ENCODE results near the gene CCDC13. TPM values are rescaled to one million over a fixed set of nuclear protein-coding genes. Genes with fewer than 3 reads are reported as not detected.

CCDC13 gene
- total RNA-seq, 2 experiments from 2014 or later: 0.63 to 0.83 TPM

DNA sequence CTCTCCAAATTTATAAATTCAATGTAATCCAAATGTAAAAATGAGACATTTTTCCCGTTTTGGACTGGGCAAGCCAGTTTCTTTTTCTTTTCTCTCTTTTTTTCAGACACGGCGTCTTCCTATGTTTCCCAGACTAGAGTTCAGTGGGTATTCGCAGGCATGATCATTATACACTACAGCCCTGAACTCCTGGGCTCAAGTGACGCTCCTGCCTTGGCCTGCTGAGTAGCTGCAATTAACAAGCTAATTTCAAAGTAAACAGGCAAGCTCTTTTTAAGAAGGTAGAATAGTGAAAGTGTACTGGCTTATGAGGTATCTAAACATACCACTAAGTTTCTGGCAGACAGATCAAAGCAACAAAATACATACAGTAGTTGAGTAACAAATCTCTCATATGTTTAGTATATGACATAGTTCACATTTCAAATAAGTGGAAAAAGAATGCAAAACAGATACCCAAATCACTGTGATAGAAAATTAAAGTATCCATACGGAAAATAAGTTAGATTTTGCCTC lies 17.7 kb upstream of the CCDC13 start:
- no peaks in the 10 kb centered on the region for H3K9me3 Mint-ChIP-seq
- H3K36me3 Mint-ChIP-seq (ENCODE audit: low read depth): peaks cover 37% of the 10 kb centered on the region
- H3K27me3 Mint-ChIP-seq: no peaks in the 10 kb centered on the region
- ChIA-PET CTCF (no interaction called here), POLR2A (no interaction called here)
- no peak overlapping the region for H3K4me3 Mint-ChIP-seq
- H3K4me1 Mint-ChIP-seq: peaks cover 8% of the 10 kb centered on the region
- DNase-seq: no peak
- H3K27ac Mint-ChIP-seq: no peak overlapping the region

DNA sequence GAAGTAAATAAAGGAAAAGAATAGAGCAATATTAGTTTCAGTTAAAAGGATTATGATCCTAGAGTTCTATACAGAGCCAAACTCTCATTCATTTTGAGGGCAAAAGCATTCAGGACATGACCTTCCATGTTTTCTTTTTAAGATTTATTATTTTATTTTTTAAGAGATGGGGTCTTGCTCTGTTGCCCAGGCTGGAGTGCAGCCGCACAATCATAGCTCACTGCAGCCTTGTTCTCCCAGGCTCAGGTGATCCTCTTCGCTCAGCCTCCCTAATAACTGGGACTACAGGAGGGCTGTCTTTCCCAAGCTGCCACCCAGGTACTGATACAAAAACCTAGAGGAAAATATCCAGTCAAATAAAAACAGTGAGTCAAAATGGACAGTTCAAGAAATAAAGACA lies 13.6 kb upstream of the CCDC13 start:
- peaks cover 5% of the 10 kb centered on the region for H3K4me1 Mint-ChIP-seq
- H3K27me3 Mint-ChIP-seq: no peaks in the 10 kb centered on the region
- ChIA-PET POLR2A (no interaction called here), CTCF (interaction anchor here (1.0 kb wide), 1 partner anchor 10 kb away, joined by 3 read pairs; no protein-coding TSS in a partner anchor)
- H3K4me3 Mint-ChIP-seq: no peak overlapping the region
- H3K9me3 Mint-ChIP-seq: no peaks in the 10 kb centered on the region
- DNase-seq: no peak
- H3K27ac Mint-ChIP-seq: no peak overlapping the region
- peaks cover 29% of the 10 kb centered on the region for H3K36me3 Mint-ChIP-seq (ENCODE audit: low read depth)

DNA sequence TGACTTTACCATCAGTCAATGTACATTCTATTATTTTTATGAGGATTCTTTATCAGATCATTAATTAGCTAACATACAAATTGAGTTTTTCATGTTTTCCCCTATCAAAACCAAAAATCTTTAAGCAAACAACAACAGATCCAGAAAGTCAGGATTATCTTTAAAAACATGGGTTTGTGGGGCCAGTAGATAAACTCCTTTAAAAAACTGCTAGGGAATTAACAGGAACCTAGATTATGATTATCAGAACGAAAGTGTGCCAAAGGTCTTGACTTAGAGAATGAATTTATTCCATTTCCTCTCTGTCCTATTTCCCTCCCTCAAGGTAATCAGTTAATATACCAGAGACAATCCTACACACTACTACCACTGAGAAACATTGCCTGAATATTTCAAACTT lies 13.2 kb upstream of the CCDC13 start:
- no peak overlapping the region for H3K4me3 Mint-ChIP-seq
- no peaks in the 10 kb centered on the region for H3K27me3 Mint-ChIP-seq
- H3K36me3 Mint-ChIP-seq (ENCODE audit: low read depth): peaks cover 27% of the 10 kb centered on the region
- no peak overlapping the region for H3K27ac Mint-ChIP-seq
- ChIA-PET CTCF (no interaction called here), POLR2A (no interaction called here)
- peaks cover 5% of the 10 kb centered on the region for H3K4me1 Mint-ChIP-seq
- H3K9me3 Mint-ChIP-seq: no peaks in the 10 kb centered on the region
- DNase-seq: no peak

DNA sequence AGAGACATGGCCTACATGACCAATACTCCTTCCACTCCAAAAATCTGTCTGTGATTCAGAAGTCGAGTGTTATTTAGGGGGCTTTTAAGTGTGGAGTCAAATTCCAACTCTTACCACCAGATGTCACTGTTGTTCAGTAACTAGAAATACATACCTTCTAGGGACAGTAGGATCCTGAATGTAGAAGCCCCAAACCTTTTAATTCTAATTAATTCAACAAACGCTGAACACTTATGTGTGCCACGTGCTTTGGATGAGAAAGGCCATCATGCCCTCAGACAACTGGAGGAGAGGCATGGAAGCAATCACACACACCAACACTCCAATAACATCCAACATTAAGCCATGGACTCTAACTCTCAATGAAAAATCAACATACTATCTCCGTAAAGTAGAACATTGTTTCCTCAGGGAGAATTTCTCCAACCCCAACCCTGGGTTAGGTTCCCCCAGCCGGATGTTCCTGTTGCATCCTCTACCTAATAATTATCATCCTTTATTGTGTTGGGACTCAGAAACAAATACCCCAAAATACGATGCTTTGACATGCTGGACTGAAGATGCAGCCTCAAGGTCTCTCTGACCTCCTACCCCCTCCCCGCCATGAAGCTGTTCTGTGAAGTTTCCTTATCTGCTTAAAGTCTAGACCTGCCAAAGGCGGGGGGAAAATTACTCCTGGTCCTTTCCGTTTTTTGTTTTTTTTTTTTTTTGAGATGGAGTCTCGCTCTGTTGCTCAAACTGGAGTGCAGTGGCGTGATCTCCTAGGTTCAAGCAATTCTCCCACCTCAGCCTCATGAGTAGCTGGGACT lies 8.0 kb upstream of the CCDC13 start:
- H3K36me3 Mint-ChIP-seq (ENCODE audit: low read depth): peaks cover 20% of the 10 kb centered on the region
- no peak for DNase-seq
- no peak overlapping the region for H3K27ac Mint-ChIP-seq
- no peaks in the 10 kb centered on the region for H3K9me3 Mint-ChIP-seq
- CTCF ChIA-PET: interaction anchor here (0.7 to 1.9 kb wide), 5 partner anchors 50 to 156 kb away, joined by 3 to 5 read pairs (median 4); no protein-coding TSS in a partner anchor
- POLR2A ChIA-PET: no interaction called here
- H3K4me3 Mint-ChIP-seq: no peak overlapping the region
- H3K27me3 Mint-ChIP-seq: no peaks in the 10 kb centered on the region
- peaks cover 2% of the 10 kb centered on the region for H3K4me1 Mint-ChIP-seq

DNA sequence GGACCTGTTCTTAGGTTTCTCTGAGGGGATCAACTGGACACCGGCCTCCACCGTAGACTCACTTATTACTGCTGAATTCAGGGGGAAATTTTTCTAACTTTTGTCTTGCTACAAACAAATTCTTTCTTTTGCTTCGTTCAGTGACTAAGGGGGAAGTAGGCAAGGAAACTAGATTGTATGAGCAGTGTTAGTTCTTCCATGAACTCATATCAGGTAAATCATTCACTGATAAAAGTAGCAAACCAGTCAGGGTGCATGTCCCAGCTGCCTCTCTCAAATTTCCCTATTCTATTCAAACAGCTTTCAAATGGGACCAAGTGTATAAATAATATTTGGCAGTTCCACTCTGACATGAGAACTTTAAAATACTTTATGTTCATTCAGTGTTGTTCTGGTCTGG lies 7.3 kb upstream of the CCDC13 start:
- ChIA-PET CTCF (interaction anchor here (0.6 to 2.2 kb wide), 14 partner anchors 20 to 101 kb away, joined by 3 to 16 read pairs (median 4); partner anchors contain the start of genes CYP8B1 and HIGD1A), POLR2A (interaction anchor here (1.5 kb wide), 1 partner anchor 11 kb away, joined by 3 read pairs; no protein-coding TSS in a partner anchor)
- Mint-ChIP-seq H3K27ac (no peak overlapping the region), H3K36me3 (ENCODE audit: low read depth) (peaks cover 17% of the 10 kb centered on the region), H3K4me3 (no peak overlapping the region), H3K4me1 (peaks cover 2% of the 10 kb centered on the region), H3K27me3 (no peaks in the 10 kb centered on the region), H3K9me3 (no peaks in the 10 kb centered on the region)
- no peak for DNase-seq

DNA sequence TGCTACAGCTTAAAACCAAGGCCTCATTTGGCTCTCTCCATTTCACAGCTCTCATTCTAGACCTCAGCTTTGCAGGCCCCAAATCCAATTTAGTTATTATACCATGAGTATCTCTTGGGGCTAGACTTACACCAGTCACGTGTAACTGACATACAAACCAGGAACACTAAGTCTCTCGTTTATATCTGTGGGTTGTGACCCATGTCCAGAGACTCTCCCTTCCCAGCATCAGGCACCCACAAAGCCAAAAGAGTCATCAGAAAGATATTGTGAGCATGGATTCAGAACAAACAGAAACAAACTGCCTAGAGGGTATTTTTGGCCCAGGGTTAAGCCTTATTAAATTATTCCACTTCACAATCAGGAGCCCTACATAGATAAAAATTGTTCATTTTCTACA lies 5.6 kb upstream of the CCDC13 start:
- Mint-ChIP-seq H3K36me3 (ENCODE audit: low read depth) (peaks cover 17% of the 10 kb centered on the region), H3K4me3 (no peak overlapping the region), H3K27ac (no peak overlapping the region), H3K4me1 (peaks cover 2% of the 10 kb centered on the region), H3K9me3 (no peaks in the 10 kb centered on the region), H3K27me3 (no peaks in the 10 kb centered on the region)
- DNase-seq: no peak
- CTCF ChIA-PET: interaction anchor here (0.7 to 2.3 kb wide), 9 partner anchors 13 to 253 kb away, joined by 3 to 16 read pairs (median 7); partner anchors contain the start of gene HIGD1A
- POLR2A ChIA-PET: interaction anchor here (1.4 kb wide), 1 partner anchor 52 kb away, joined by 4 read pairs; no protein-coding TSS in a partner anchor

DNA sequence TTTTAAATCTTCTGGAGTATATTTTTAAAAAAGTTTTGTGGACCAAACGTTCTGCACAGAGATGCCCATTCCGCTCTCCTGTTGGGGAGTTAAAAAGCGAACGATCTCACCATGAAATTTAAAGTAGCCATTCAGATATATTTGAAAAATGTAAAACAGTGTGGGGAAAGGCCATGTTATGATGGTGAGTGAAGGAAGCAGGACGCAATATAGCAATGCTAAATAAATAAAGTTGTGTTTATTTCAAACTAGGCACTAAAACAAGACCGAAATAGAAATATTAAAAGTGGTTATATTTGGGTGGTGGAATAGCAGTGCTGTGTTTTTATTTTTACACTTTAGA lies 327 bp upstream of the CCDC13 start:
- CTCF ChIA-PET: no interaction called here
- H3K4me3 Mint-ChIP-seq: peak overlapping the region; percentile 76
- POLR2A ChIA-PET: no interaction called here
- peaks cover 1% of the 10 kb centered on the region for H3K27me3 Mint-ChIP-seq
- peak overlapping the region; percentile 56 for H3K27ac Mint-ChIP-seq
- no peak for DNase-seq
- no peaks in the 10 kb centered on the region for H3K36me3 Mint-ChIP-seq (ENCODE audit: low read depth)
- H3K4me1 Mint-ChIP-seq: peaks cover 17% of the 10 kb centered on the region
- no peaks in the 10 kb centered on the region for H3K9me3 Mint-ChIP-seq

DNA sequence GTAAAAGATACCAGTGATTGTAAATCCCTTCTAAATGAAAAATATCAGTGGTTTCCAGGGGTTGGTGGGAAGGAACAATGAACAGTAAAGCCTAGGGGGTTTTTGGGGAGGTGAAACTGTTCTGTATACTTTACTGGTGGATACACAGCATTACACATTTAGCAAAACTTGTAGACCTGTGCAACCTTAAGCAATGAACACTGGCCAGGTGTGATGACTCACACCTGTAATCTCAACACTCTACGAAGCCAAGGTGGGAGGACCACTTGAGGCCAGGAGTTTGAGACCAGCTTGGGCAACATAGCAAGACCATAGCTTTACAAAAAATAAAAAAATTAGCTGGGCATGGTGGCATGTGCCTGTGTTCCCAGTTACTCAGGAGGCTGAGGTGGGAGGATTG lies 1.8 kb downstream of the CCDC13 start:
- Mint-ChIP-seq H3K27ac (no peak overlapping the region), H3K4me3 (no peak overlapping the region), H3K27me3 (peaks cover 2% of the 10 kb centered on the region), H3K36me3 (ENCODE audit: low read depth) (no peaks in the 10 kb centered on the region), H3K4me1 (peaks cover 17% of the 10 kb centered on the region), H3K9me3 (no peaks in the 10 kb centered on the region)
- CTCF ChIA-PET: no interaction called here
- DNase-seq: no peak
- POLR2A ChIA-PET: no interaction called here

DNA sequence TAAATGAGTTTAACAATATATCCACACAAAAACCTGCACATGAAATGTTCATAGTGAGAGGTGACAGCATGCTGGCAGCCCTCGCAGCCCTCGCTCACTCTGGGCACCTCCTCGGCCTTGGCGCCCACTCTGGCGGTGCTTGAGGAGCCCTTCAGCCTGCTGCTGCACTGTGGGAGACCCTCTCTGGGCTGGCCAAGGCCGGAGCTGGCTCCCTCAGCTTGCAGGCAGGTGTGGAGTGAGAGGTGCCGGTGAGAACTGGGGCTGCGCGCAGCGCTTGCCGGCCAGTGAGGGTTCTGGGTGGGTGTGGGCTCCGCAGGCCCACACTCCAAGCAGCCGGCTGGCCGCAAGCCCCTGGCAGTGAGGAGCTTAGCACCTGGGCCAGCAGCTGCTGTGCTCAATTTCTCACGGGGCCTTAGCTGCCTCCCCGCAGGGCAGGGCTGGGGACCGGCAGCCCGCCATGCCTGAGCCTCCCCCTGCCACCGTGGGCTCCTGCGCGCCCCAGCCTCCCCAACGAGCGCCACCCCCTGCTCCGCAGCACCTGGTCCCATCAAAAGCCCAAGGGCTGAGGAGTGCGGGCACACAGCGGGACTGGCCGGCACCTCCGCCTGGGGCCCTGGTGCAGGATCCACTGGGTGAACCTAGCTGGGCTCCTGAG lies 3.4 kb downstream of the CCDC13 start:
- Mint-ChIP-seq H3K4me1 (peaks cover 17% of the 10 kb centered on the region), H3K4me3 (no peak overlapping the region), H3K36me3 (ENCODE audit: low read depth) (no peaks in the 10 kb centered on the region), H3K9me3 (no peaks in the 10 kb centered on the region), H3K27me3 (peaks cover 7% of the 10 kb centered on the region), H3K27ac (no peak overlapping the region)
- ChIA-PET POLR2A (interaction anchor here (1.0 to 1.3 kb wide), 2 partner anchors 10 to 34 kb away, joined by 3 to 4 read pairs; no protein-coding TSS in a partner anchor), CTCF (interaction anchor here (0.9 to 1.1 kb wide), 2 partner anchors 14 to 24 kb away, joined by 4 to 5 read pairs; no protein-coding TSS in a partner anchor)
- no peak for DNase-seq

DNA sequence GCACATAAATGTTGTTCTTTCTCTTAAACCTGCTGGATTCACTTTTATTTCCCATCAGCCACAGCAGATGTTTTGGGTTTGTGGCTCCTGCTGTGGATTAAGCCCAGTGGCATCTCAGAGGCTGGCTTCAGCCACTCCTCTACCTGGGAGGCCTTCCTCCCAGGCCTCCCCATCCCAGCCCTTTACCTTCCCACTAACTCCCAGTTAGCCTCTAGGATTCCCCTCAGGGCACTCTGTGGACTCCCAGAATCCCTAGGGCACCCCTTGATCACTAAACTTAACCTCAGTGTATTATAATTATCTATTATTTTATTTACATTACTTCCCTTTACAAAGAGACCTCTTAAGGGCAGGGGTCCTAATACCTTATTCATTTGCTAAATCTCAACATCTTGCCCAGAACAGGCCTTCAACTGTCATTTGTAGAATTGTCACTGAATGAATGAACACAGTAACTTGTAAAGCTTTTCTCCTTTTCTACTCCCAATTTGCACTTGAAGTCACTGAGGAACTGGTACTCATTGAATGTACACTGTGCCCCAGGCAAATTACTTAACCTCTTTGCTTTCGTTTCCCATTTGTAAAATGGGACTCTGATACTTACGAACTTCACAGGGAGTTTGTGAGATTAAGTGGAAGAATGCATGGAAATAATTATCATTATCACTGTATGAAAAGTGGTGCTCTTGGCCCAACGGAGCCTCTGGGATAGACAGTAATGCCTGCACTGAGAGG lies 8.3 kb downstream of the CCDC13 start:
- CTCF ChIA-PET: interaction anchor here (1.2 kb wide), 1 partner anchor 15 kb away, joined by 3 read pairs; no protein-coding TSS in a partner anchor
- DNase-seq: no peak
- Mint-ChIP-seq H3K36me3 (ENCODE audit: low read depth) (no peaks in the 10 kb centered on the region), H3K9me3 (no peaks in the 10 kb centered on the region), H3K27me3 (peaks cover 5% of the 10 kb centered on the region), H3K27ac (no peak overlapping the region), H3K4me1 (no peaks in the 10 kb centered on the region), H3K4me3 (no peak overlapping the region)
- POLR2A ChIA-PET: no interaction called here

DNA sequence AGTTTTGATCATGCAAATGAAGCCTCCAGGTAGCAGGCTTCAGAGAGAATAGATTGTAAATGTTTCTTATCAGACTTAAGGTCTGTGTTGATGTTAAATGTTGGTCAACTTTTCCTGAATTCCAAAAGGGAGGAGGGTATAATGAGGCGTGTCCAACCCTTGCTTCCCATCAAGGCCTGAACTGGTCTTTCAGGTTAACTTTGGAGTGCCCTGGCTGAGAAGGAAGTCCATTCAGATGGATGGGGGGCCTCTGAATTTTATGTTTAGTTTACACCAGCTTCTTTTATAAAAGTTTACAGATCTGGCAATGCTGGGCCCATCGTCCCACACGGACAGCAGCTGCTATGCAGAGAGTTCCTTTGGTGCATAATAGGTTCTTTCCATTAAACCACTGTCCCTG lies 8.9 kb downstream of the CCDC13 start:
- no peak overlapping the region for H3K4me3 Mint-ChIP-seq
- DNase-seq: no peak
- peaks cover 5% of the 10 kb centered on the region for H3K27me3 Mint-ChIP-seq
- H3K4me1 Mint-ChIP-seq: no peaks in the 10 kb centered on the region
- H3K36me3 Mint-ChIP-seq (ENCODE audit: low read depth): no peaks in the 10 kb centered on the region
- CTCF ChIA-PET: interaction anchor here (0.9 kb wide), 1 partner anchor 67 kb away, joined by 3 read pairs; no protein-coding TSS in a partner anchor
- no peaks in the 10 kb centered on the region for H3K9me3 Mint-ChIP-seq
- POLR2A ChIA-PET: no interaction called here
- no peak overlapping the region for H3K27ac Mint-ChIP-seq

DNA sequence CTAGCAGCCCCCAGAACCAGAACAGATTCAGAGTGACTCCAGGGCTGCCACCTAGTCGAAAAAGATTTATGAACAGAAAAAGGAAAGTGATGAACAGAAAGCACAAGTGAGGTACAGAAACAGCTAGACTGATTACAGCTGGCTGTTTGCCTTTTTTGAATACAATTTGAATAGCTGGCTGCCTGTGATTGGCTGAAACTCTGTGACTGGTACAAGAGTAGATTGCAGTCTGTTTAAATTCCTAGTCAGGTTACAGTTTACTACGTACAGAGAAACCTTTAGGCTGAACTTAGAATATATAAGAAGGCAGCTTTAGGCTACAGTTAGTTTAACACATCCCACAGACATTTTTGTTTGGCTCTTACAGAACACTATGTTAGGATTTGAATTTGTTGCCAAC lies 10.0 kb downstream of the CCDC13 start:
- Mint-ChIP-seq H3K9me3 (no peaks in the 10 kb centered on the region), H3K27me3 (peaks cover 12% of the 10 kb centered on the region), H3K4me3 (no peak overlapping the region), H3K4me1 (no peaks in the 10 kb centered on the region), H3K27ac (no peak overlapping the region), H3K36me3 (ENCODE audit: low read depth) (no peaks in the 10 kb centered on the region)
- ChIA-PET CTCF (interaction anchor here (1.0 to 2.9 kb wide), 2 partner anchors 12 to 14 kb away, joined by 3 to 10 read pairs; no protein-coding TSS in a partner anchor), POLR2A (no interaction called here)
- no peak for DNase-seq
